Breast epithelium (tissue), 3 donors: ENCODE measurements around the gene HMGB4.

Source experiments
- CTCF ChIP-seq, 3 donors: fragments of 450-650 bp; IDR thresholded peaks; one replicate each; pipeline ENCODE4 v1.5.1; 2016 to 2017; ENCODE audit warnings: antibody characterized with exemption in 3 of 3, mild to moderate bottlenecking in 3 of 3, moderate library complexity in 3 of 3
- POLR2A ChIP-seq: fragments of 450-650 bp; IDR thresholded peaks from one replicate; pipeline ENCODE4 v1.6.1; 2016; ENCODE audit warnings: antibody characterized with exemption, mild to moderate bottlenecking, moderate library complexity
- POLR2AphosphoS5 ChIP-seq, 3 donors: sonication (generic); formaldehyde crosslinking; IDR thresholded peaks; one replicate each; pipeline ENCODE4 v1.6.1; 2017; ENCODE audit warnings: antibody characterized with exemption in 3 of 3

- TF ChIP-seq POLR2A (no peak), CTCF (IDR thresholded peaks at IDR 0.05) (no peak), POLR2AphosphoS5 (IDR thresholded peaks at IDR 0.05) (no peak)
These were observed 15.5 kb upstream of the HMGB4 start for GRCh38 chr1:33848205-33848937.
